Measurements from ENCODE around the gene GSTM1. TPM values are rescaled to one million over a fixed set of nuclear protein-coding genes. Genes with fewer than 3 reads are reported as not detected.

GSTM1 gene
- total RNA-seq, 1 donor from 2014 or later: not detected

DNA sequence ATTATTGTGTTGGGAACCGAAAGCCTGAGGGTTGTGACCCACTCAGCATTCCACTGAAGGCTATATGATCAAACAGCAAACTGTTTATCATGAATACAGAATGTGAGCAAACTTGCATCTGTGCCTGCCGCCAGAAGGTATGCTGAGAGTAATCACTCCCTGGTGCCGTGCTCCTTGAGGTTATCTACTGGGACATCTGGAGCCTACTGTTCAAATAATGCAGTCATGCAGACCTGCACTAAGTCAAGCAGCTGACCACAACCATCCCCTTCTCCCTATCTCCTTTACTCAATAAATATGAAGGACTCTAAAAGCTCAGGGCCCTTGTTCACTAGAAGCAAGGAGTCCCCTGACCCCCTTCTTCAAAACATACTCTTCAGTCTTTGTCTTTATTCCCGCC, 37.9 kb downstream of the GSTM1 start:
- H3K36me3 ChIP-seq (ENCODE audit: insufficient read depth, low read length): no peaks in the 10 kb centered on the region
- peaks cover 4% of the 10 kb centered on the region for H3K4me1 ChIP-seq (ENCODE audit: insufficient read depth, low read length)
- H3K9ac ChIP-seq (ENCODE audit: low read length): no peak overlapping the region
- Mint-ChIP-seq H3K36me3 (ENCODE audit: low read depth, unreplicated experiment) (no peaks in the 10 kb centered on the region), H3K27me3 (ENCODE audit: low read depth, unreplicated experiment) (peaks cover 2% of the 10 kb centered on the region), H3K4me3 (ENCODE audit: unreplicated experiment) (no peak overlapping the region), H3K27ac (ENCODE audit: unreplicated experiment) (no peak overlapping the region), H3K9me3 (ENCODE audit: unreplicated experiment) (peaks cover 6% of the 10 kb centered on the region), H3K4me1 (ENCODE audit: low read depth, unreplicated experiment) (peaks cover 2% of the 10 kb centered on the region)
- no peaks in the 10 kb centered on the region for H3K27me3 ChIP-seq (ENCODE audit: insufficient read depth, low read length)
- no peaks in the 10 kb centered on the region for H3K9me3 ChIP-seq (ENCODE audit: insufficient read depth, low read depth, low read length)
- TF ChIP-seq, protein P1, sequence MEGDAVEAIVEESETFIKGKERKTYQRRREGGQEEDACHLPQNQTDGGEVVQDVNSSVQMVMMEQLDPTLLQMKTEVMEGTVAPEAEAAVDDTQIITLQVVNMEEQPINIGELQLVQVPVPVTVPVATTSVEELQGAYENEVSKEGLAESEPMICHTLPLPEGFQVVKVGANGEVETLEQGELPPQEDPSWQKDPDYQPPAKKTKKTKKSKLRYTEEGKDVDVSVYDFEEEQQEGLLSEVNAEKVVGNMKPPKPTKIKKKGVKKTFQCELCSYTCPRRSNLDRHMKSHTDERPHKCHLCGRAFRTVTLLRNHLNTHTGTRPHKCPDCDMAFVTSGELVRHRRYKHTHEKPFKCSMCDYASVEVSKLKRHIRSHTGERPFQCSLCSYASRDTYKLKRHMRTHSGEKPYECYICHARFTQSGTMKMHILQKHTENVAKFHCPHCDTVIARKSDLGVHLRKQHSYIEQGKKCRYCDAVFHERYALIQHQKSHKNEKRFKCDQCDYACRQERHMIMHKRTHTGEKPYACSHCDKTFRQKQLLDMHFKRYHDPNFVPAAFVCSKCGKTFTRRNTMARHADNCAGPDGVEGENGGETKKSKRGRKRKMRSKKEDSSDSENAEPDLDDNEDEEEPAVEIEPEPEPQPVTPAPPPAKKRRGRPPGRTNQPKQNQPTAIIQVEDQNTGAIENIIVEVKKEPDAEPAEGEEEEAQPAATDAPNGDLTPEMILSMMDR (IDR thresholded peaks at IDR 0.05; ENCODE audit: insufficient read depth, low read depth, low read length): no peak
- no peak for TF ChIP-seq EZH2 (IDR thresholded peaks at IDR 0.05; ENCODE audit: insufficient read depth, low read length)
- no peak for FAIRE-seq
- H3K4me3 ChIP-seq (ENCODE audit: insufficient read depth, low read depth, low read length): no peak overlapping the region
- no peak overlapping the region for H3K27ac ChIP-seq (ENCODE audit: low read depth, low read length)
- H3K4me2 ChIP-seq (ENCODE audit: low read length): no peak overlapping the region
- H2AFZ ChIP-seq (ENCODE audit: low read depth, low read length): no peak overlapping the region
- DNase-seq (ENCODE audit: low read depth): no peak
- no peaks in the 10 kb centered on the region for H4K20me1 ChIP-seq (ENCODE audit: insufficient read depth, low read length)
- H3K79me2 ChIP-seq (ENCODE audit: insufficient read depth, low read length): no peaks in the 10 kb centered on the region

- no peaks in the 10 kb centered on the region for H3K79me2 ChIP-seq (ENCODE audit: insufficient read depth, low read length)
- H3K27ac ChIP-seq (ENCODE audit: low read depth, low read length): no peak overlapping the region
- no peaks in the 10 kb centered on the region for H4K20me1 ChIP-seq (ENCODE audit: insufficient read depth, low read length)
- peaks cover 9% of the 10 kb centered on the region for H3K4me1 ChIP-seq (ENCODE audit: insufficient read depth, low read length)
- Mint-ChIP-seq H3K36me3 (ENCODE audit: low read depth, unreplicated experiment) (no peaks in the 10 kb centered on the region), H3K27me3 (ENCODE audit: low read depth, unreplicated experiment) (peaks cover 2% of the 10 kb centered on the region), H3K4me3 (ENCODE audit: unreplicated experiment) (no peak overlapping the region), H3K4me1 (ENCODE audit: low read depth, unreplicated experiment) (peaks cover 7% of the 10 kb centered on the region), H3K27ac (ENCODE audit: unreplicated experiment) (no peak overlapping the region), H3K9me3 (ENCODE audit: unreplicated experiment) (peaks cover 6% of the 10 kb centered on the region)
- no peaks in the 10 kb centered on the region for H3K9me3 ChIP-seq (ENCODE audit: insufficient read depth, low read depth, low read length)
- H3K4me3 ChIP-seq (ENCODE audit: insufficient read depth, low read depth, low read length): no peak overlapping the region
- no peaks in the 10 kb centered on the region for H3K36me3 ChIP-seq (ENCODE audit: insufficient read depth, low read length)
- no peak overlapping the region for H3K9ac ChIP-seq (ENCODE audit: low read length)
- H3K4me2 ChIP-seq (ENCODE audit: low read length): no peak overlapping the region
- no peak for TF ChIP-seq EZH2 (IDR thresholded peaks at IDR 0.05; ENCODE audit: insufficient read depth, low read length)
- TF ChIP-seq, protein P1 (IDR thresholded peaks at IDR 0.05; ENCODE audit: insufficient read depth, low read depth, low read length): no peak
- no peaks in the 10 kb centered on the region for H3K27me3 ChIP-seq (ENCODE audit: insufficient read depth, low read length)
- DNase-seq (ENCODE audit: low read depth) (no peak), FAIRE-seq (no peak)
- H2AFZ ChIP-seq (ENCODE audit: low read depth, low read length): no peak overlapping the region
Measured at GRCh38 chr1:109726007-109726406, 38.4 kb downstream of the GSTM1 start.

DNA sequence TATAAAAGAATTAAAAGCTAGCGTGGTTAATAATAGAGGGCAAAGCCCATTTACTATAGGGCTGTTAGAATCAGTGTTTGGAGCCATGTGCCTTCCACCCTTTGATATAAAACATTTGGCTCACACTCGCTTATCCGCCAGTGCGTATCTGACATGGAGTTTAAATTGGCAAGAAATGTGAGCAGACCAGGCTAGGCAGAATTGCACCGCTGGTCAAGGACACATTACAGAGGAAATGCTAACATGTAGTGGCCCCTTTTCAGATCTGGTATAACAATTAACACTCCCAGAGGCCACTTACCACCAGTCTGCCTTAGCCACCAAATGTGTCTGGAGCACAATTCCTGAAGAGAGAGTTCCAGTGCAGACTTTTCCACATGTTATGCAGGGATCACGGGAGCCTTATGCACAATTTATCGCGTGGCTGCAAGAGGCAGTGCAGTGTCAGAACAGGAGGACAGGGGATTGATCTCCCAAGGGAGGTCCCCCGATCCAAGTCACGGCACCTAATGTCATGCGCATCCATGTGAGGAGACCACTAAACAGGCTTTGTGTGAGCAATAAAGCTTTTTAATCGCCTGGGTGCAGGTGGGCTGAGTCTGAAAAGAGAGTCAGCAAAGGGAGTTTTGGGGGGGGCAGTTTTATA, 39.2 kb downstream of the GSTM1 start:
- Mint-ChIP-seq H3K4me1 (ENCODE audit: low read depth, unreplicated experiment) (peaks cover 7% of the 10 kb centered on the region), H3K9me3 (ENCODE audit: unreplicated experiment) (peaks cover 6% of the 10 kb centered on the region), H3K27ac (ENCODE audit: unreplicated experiment) (no peak overlapping the region), H3K27me3 (ENCODE audit: low read depth, unreplicated experiment) (peaks cover 2% of the 10 kb centered on the region), H3K4me3 (ENCODE audit: unreplicated experiment) (no peak overlapping the region), H3K36me3 (ENCODE audit: low read depth, unreplicated experiment) (no peaks in the 10 kb centered on the region)
- no peak overlapping the region for H3K9ac ChIP-seq (ENCODE audit: low read length)
- TF ChIP-seq EZH2 (IDR thresholded peaks at IDR 0.05; ENCODE audit: insufficient read depth, low read length): no peak
- TF ChIP-seq, protein P1 (IDR thresholded peaks at IDR 0.05; ENCODE audit: insufficient read depth, low read depth, low read length): no peak
- H3K79me2 ChIP-seq (ENCODE audit: insufficient read depth, low read length): no peaks in the 10 kb centered on the region
- no peak overlapping the region for H3K27ac ChIP-seq (ENCODE audit: low read depth, low read length)
- H3K4me2 ChIP-seq (ENCODE audit: low read length): no peak overlapping the region
- no peak overlapping the region for H2AFZ ChIP-seq (ENCODE audit: low read depth, low read length)
- FAIRE-seq (no peak), DNase-seq (ENCODE audit: low read depth) (no peak)
- H3K4me3 ChIP-seq (ENCODE audit: insufficient read depth, low read depth, low read length): no peak overlapping the region
- H3K9me3 ChIP-seq (ENCODE audit: insufficient read depth, low read depth, low read length): no peaks in the 10 kb centered on the region
- H4K20me1 ChIP-seq (ENCODE audit: insufficient read depth, low read length): no peaks in the 10 kb centered on the region
- no peaks in the 10 kb centered on the region for H3K36me3 ChIP-seq (ENCODE audit: insufficient read depth, low read length)
- peaks cover 9% of the 10 kb centered on the region for H3K4me1 ChIP-seq (ENCODE audit: insufficient read depth, low read length)
- H3K27me3 ChIP-seq (ENCODE audit: insufficient read depth, low read length): no peaks in the 10 kb centered on the region

Data from astrocyte (in vitro differentiated cells and primary cell).